ENCODE data around the gene THOC1. TPM values are rescaled to one million over a fixed set of nuclear protein-coding genes. Genes with fewer than 3 reads are reported as not detected.

The THOC1 gene
- polyA plus RNA-seq, 1 of the 3 experiments (the other 2 are of a cell fraction) = 12.3 TPM

GRCh38 chr18:191725-192124 is 76.1 kb downstream of the THOC1 start:
- H3K9me2 ChIP-seq = no peaks in the 10 kb centered on the region
- DNase-seq = no peak
- peaks cover 68% of the 10 kb centered on the region for H3K79me2 ChIP-seq (ENCODE audit: insufficient read depth)
- no peak for TF ChIP-seq FOXM1 (IDR thresholded peaks at IDR 0.05; ENCODE audit: low read depth)
- no peak for TF ChIP-seq NRF1 (IDR thresholded peaks at IDR 0.05; ENCODE audit: low read depth, low read length)
- TF ChIP-seq YY1 (IDR thresholded peaks at IDR 0.05; ENCODE audit: low read depth) = no peak
- no peak for TF ChIP-seq MAX (IDR thresholded peaks at IDR 0.05; ENCODE audit: low read depth)
- TF ChIP-seq GABPA (IDR thresholded peaks at IDR 0.05; ENCODE audit: low read depth) = no peak
- TF ChIP-seq CHD2 (IDR thresholded peaks at IDR 0.05; ENCODE audit: low read length, partially characterized antibody) = no peak
- TF ChIP-seq FOSL2 (IDR thresholded peaks at IDR 0.05; ENCODE audit: borderline replicate concordance, low read depth) = no peak
- TF ChIP-seq GATA2 (CRISPR knock-in tag; IDR thresholded peaks at IDR 0.05) = no peak
- no peak for TF ChIP-seq RCOR1 (IDR thresholded peaks at IDR 0.05; ENCODE audit: low read length)
- TF ChIP-seq RXRA (IDR thresholded peaks at IDR 0.05; ENCODE audit: borderline replicate concordance, low read depth) = no peak
- no peak for TF ChIP-seq SMC3 (IDR thresholded peaks at IDR 0.05; ENCODE audit: low read depth, low read length)
- TF ChIP-seq USF2 (IDR thresholded peaks at IDR 0.05; ENCODE audit: borderline replicate concordance, low read depth, low read length) = no peak
- POLR2A ChIA-PET = no interaction called here
- H3K4me1 ChIP-seq (ENCODE audit: control insufficient read depth in 1 of 2, insufficient read depth in 2 of 2, low read depth in 1 of 2, low read length in 1 of 2) = peaks cover 0 to 5% of the 10 kb centered on the region in 2 experiments; a peak in 2 of 4 replicates
- no peak overlapping the region for H3K4me3 ChIP-seq (ENCODE audit: low read depth in 2 of 2, low read length in 1 of 2)
- H3K27ac ChIP-seq (ENCODE audit: low read depth in 2 of 2, low read length in 1 of 2) = no peak overlapping the region
- H3K9me3 ChIP-seq = no peaks in the 10 kb centered on the region
- no peaks in the 10 kb centered on the region for H3K27me3 ChIP-seq (ENCODE audit: insufficient read depth)
- no peak overlapping the region for H3K4me2 ChIP-seq
- no peaks in the 10 kb centered on the region for H4K20me1 ChIP-seq (ENCODE audit: insufficient read depth)
- no peak overlapping the region for H2AFZ ChIP-seq (ENCODE audit: low read depth)
- no peaks in the 10 kb centered on the region for H3F3A ChIP-seq (replicated peaks; ENCODE audit: insufficient read depth)
- WGBS (ENCODE audit: low lambda C conversion rate) = 86% methylated on average over 1 of the region's 1 CpG
- H3K36me3 ChIP-seq (replicated peaks in 1 of 2; ENCODE audit: control insufficient read depth in 1 of 2, insufficient read depth in 2 of 2, low read length in 1 of 2) = peaks cover 13 to 34% of the 10 kb centered on the region in 2 experiments
- CTCF ChIA-PET = no interaction called here
- H3K9ac ChIP-seq = no peak overlapping the region

- no peak for DNase-seq
- H3K9me3 ChIP-seq = no peaks in the 10 kb centered on the region
- ChIA-PET POLR2A (no interaction called here), CTCF (no interaction called here)
- H3K36me3 ChIP-seq (replicated peaks in 1 of 2; ENCODE audit: control insufficient read depth in 1 of 2, insufficient read depth in 2 of 2, low read length in 1 of 2) = peaks cover 10 to 26% of the 10 kb centered on the region in 2 experiments
- no peak overlapping the region for H2AFZ ChIP-seq (ENCODE audit: low read depth)
- no peak overlapping the region for H3K27ac ChIP-seq (ENCODE audit: low read depth in 2 of 2, low read length in 1 of 2)
- H3K4me1 ChIP-seq (ENCODE audit: control insufficient read depth in 1 of 2, insufficient read depth in 2 of 2, low read depth in 1 of 2, low read length in 1 of 2) = peaks cover 0 to 5% of the 10 kb centered on the region in 2 experiments; a peak in 2 of 4 replicates
- no peak for TF ChIP-seq RCOR1 (IDR thresholded peaks at IDR 0.05; ENCODE audit: low read length)
- H3K9ac ChIP-seq = no peak overlapping the region
- no peak overlapping the region for H3K4me2 ChIP-seq
- 98% methylated on average over 5 of the region's 5 CpGs for WGBS (ENCODE audit: low lambda C conversion rate)
- no peaks in the 10 kb centered on the region for H3K9me2 ChIP-seq
- H4K20me1 ChIP-seq (ENCODE audit: insufficient read depth) = 0 out of 2 replicates have a peak, but pooled peaks cover 1% of the 10 kb centered on the region
- no peaks in the 10 kb centered on the region for H3K27me3 ChIP-seq (ENCODE audit: insufficient read depth)
- no peak overlapping the region for H3K4me3 ChIP-seq (ENCODE audit: low read depth in 2 of 2, low read length in 1 of 2)
- peaks cover 88% of the 10 kb centered on the region for H3K79me2 ChIP-seq (ENCODE audit: insufficient read depth)
- no peaks in the 10 kb centered on the region for H3F3A ChIP-seq (replicated peaks; ENCODE audit: insufficient read depth)
These were observed 78.6 kb downstream of the THOC1 start for GRCh38 chr18:189254-189653.
